HG02870 (cell line): ENCODE data around the gene ARMS2.

Experiments
- ATAC-seq: cut with Tn5 transposase; IDR thresholded peaks from one replicate; pipeline ENCODE4 v1.9.1; 2021; ENCODE audit warnings: mild to moderate bottlenecking, moderate library complexity; ENCODE audit not compliant: unreplicated experiment

ARMS2 gene

GRCh38 chr10:122450353-122450990, 4.0 kb upstream of the ARMS2 start:
- ATAC-seq: no peak

GRCh38 chr10:122454071-122454470, 382 bp upstream of the ARMS2 start:
- no peak for ATAC-seq

GRCh38 chr10:122455376-122456079, 1.1 kb downstream of the ARMS2 start:
- ATAC-seq: no peak

- ATAC-seq: no peak
These were observed 3.5 kb downstream of the ARMS2 start for GRCh38 chr10:122457934-122458333.

GRCh38 chr10:122458693-122459092, 4.2 kb downstream of the ARMS2 start:
- ATAC-seq: no peak

GRCh38 chr10:122459561-122460273, 5.3 kb downstream of the ARMS2 start:
- ATAC-seq: no peak

- ATAC-seq: no peak
These were observed 6.4 kb downstream of the ARMS2 start for GRCh38 chr10:122460891-122461293.

- no peak for ATAC-seq
These were observed 6.9 kb downstream of the ARMS2 start, which contains the start of gene HTRA1 for GRCh38 chr10:122461367-122461728. Gene HTRA1, plus strand, starts transcription at chr10:122461553. Its CDS starts 100 bp downstream, at chr10:122461653.

GRCh38 chr10:122461729-122462532, 7.5 kb downstream of the ARMS2 start:
- no peak for ATAC-seq

GRCh38 chr10:122462533-122463465, 8.3 kb downstream of the ARMS2 start:
- no peak for ATAC-seq

- ATAC-seq: no peak
These were observed 9.2 kb downstream of the ARMS2 start for GRCh38 chr10:122463466-122464249.

- no peak for ATAC-seq
These were observed 9.7 kb downstream of the ARMS2 start for GRCh38 chr10:122464250-122464510.

GRCh38 chr10:122464586-122464985, 10.1 kb downstream of the ARMS2 start:
- ATAC-seq: no peak

- ATAC-seq: no peak
These were observed 11.1 kb downstream of the ARMS2 start for GRCh38 chr10:122465401-122466040.

- ATAC-seq: no peak
These were observed 12.5 kb downstream of the ARMS2 start for GRCh38 chr10:122466951-122467381.

GRCh38 chr10:122467701-122468100, 13.2 kb downstream of the ARMS2 start:
- no peak for ATAC-seq

GRCh38 chr10:122468307-122468925, 14.0 kb downstream of the ARMS2 start:
- no peak for ATAC-seq

- ATAC-seq: no peak
These were observed 14.7 kb downstream of the ARMS2 start for GRCh38 chr10:122468926-122469781.
